ENCODE results near the gene AQP3.

DNA sequence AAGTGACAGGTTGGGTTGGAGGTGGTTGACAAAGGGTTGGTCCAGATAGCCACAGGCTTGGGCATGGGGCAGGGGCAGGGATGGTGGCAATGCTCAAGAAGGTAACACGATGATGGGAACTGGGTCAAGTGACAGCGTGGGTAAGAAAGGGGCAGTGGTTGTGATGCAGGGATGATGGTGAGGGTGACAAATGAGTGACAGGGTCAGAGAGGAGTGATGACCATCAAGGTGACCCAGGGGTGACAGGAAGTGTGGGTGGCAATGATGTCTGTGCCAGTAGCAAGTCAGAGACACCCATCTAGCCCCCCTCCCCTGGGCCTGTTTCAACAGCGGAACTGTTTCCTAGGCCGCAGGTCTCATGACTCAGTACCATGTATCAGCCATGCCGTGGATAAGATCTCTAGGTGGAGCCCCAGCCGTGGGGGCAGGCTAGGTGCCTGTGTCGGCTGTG, 20.5 kb downstream of the AQP3 start:
- TF ChIP-seq, protein P1, sequence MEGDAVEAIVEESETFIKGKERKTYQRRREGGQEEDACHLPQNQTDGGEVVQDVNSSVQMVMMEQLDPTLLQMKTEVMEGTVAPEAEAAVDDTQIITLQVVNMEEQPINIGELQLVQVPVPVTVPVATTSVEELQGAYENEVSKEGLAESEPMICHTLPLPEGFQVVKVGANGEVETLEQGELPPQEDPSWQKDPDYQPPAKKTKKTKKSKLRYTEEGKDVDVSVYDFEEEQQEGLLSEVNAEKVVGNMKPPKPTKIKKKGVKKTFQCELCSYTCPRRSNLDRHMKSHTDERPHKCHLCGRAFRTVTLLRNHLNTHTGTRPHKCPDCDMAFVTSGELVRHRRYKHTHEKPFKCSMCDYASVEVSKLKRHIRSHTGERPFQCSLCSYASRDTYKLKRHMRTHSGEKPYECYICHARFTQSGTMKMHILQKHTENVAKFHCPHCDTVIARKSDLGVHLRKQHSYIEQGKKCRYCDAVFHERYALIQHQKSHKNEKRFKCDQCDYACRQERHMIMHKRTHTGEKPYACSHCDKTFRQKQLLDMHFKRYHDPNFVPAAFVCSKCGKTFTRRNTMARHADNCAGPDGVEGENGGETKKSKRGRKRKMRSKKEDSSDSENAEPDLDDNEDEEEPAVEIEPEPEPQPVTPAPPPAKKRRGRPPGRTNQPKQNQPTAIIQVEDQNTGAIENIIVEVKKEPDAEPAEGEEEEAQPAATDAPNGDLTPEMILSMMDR (IDR thresholded peaks at IDR 0.05), result no peak
- no peak for TF ChIP-seq POLR2A (IDR thresholded peaks at IDR 0.05)
